ENCODE results near the gene CHST13.

The CHST13 gene

GRCh38 chr3:126544596-126545281, 20.8 kb downstream of the CHST13 start:
- H4K12ac ChIP-seq (ENCODE audit: low read depth, low read length): no peak overlapping the region
- H3K79me1 ChIP-seq (ENCODE audit: low read length): no peaks in the 10 kb centered on the region

GRCh38 chr3:126545544-126545943, 21.6 kb downstream of the CHST13 start:
- Histone ChIP-seq H3K9me3 (ENCODE audit: insufficient read depth, low read depth, low read length) (no peaks in the 10 kb centered on the region), H2AFZ (ENCODE audit: insufficient read depth, low read length, poor library complexity) (no peak overlapping the region), H3K14ac (ENCODE audit: low read length) (no peak overlapping the region), H2BK5ac (ENCODE audit: low read depth, low read length, poor library complexity) (no peak overlapping the region), H3K36me3 (ENCODE audit: control insufficient read depth in 1 of 2, insufficient read depth in 2 of 2, low read length in 2 of 2) (no peaks in the 10 kb centered on the region), H3K79me2 (ENCODE audit: control insufficient read depth, insufficient read depth, low read length, poor library complexity) (no peaks in the 10 kb centered on the region), H2BK12ac (ENCODE audit: low read length) (no peak overlapping the region), H3K9ac (ENCODE audit: low read length) (no peak overlapping the region), H4K91ac (ENCODE audit: low read depth, low read length) (no peak overlapping the region), H3K4me2 (ENCODE audit: low read length) (no peak overlapping the region), H4K8ac (ENCODE audit: low read depth, low read length) (no peak overlapping the region), H3K18ac (ENCODE audit: low read length) (no peak overlapping the region), H3K27ac (ENCODE audit: low read depth, low read length) (no peak overlapping the region), H3K79me1 (ENCODE audit: low read length) (no peaks in the 10 kb centered on the region), H3K27me3 (ENCODE audit: insufficient read depth, low read length) (no peaks in the 10 kb centered on the region), H3K4me1 (ENCODE audit: control insufficient read depth in 1 of 2, insufficient read depth in 2 of 2, low read length in 2 of 2) (no peaks in the 10 kb centered on the region), H3K4me3 (ENCODE audit: low read depth, low read length) (no peak overlapping the region), H3K23ac (ENCODE audit: low read length) (no peak overlapping the region), H2AK5ac (ENCODE audit: low read length) (no peak overlapping the region), H2BK120ac (ENCODE audit: insufficient read depth, low read length, poor library complexity) (no peak overlapping the region), H3K4ac (ENCODE audit: low read depth, low read length) (no peak overlapping the region), H4K12ac (ENCODE audit: low read depth, low read length) (no peak overlapping the region)
- no peak for DNase-seq
- WGBS (ENCODE audit: extremely low coverage, insufficient coverage, insufficient read length): no CpG with 5 or more reads among the region's 5 CpGs

More at GRCh38 chr3:126544596-126545281, 20.8 kb downstream of the CHST13 start:
- no peak overlapping the region for H3K4me2 ChIP-seq (ENCODE audit: low read length)
- whole genome bisulfite sequencing (ENCODE audit: extremely low coverage, insufficient coverage, insufficient read length): no CpG with 5 or more reads among the region's 7 CpGs
- H3K9ac ChIP-seq (ENCODE audit: low read length): no peak overlapping the region
- no peak overlapping the region for H2AK5ac ChIP-seq (ENCODE audit: low read length)
- no peak overlapping the region for H2AFZ ChIP-seq (ENCODE audit: insufficient read depth, low read length, poor library complexity)
- no peak overlapping the region for H3K18ac ChIP-seq (ENCODE audit: low read length)
- H3K4ac ChIP-seq (ENCODE audit: low read depth, low read length): no peak overlapping the region
- no peak overlapping the region for H4K91ac ChIP-seq (ENCODE audit: low read depth, low read length)
- no peaks in the 10 kb centered on the region for H3K36me3 ChIP-seq (ENCODE audit: control insufficient read depth in 1 of 2, insufficient read depth in 2 of 2, low read length in 2 of 2)
- H3K14ac ChIP-seq (ENCODE audit: low read length): no peak overlapping the region
- no peak overlapping the region for H3K4me3 ChIP-seq (ENCODE audit: low read depth, low read length)
- H2BK5ac ChIP-seq (ENCODE audit: low read depth, low read length, poor library complexity): no peak overlapping the region
- DNase-seq: no peak
- peaks cover 2% of the 10 kb centered on the region for H3K9me3 ChIP-seq (ENCODE audit: insufficient read depth, low read depth, low read length)
- no peaks in the 10 kb centered on the region for H3K4me1 ChIP-seq (ENCODE audit: control insufficient read depth in 1 of 2, insufficient read depth in 2 of 2, low read length in 2 of 2)
- no peak overlapping the region for H2BK12ac ChIP-seq (ENCODE audit: low read length)
- no peaks in the 10 kb centered on the region for H3K79me2 ChIP-seq (ENCODE audit: control insufficient read depth, insufficient read depth, low read length, poor library complexity)
- H3K27ac ChIP-seq (ENCODE audit: low read depth, low read length): no peak overlapping the region
- H3K23ac ChIP-seq (ENCODE audit: low read length): no peak overlapping the region
- no peak overlapping the region for H4K8ac ChIP-seq (ENCODE audit: low read depth, low read length)
- no peak overlapping the region for H2BK120ac ChIP-seq (ENCODE audit: insufficient read depth, low read length, poor library complexity)
- H3K27me3 ChIP-seq (ENCODE audit: insufficient read depth, low read length): no peaks in the 10 kb centered on the region

GRCh38 chr3:126546013-126546412, 22.1 kb downstream of the CHST13 start:
- Histone ChIP-seq H2AK5ac (ENCODE audit: low read length) (no peak overlapping the region), H3K79me1 (ENCODE audit: low read length) (no peaks in the 10 kb centered on the region), H3K4me3 (ENCODE audit: low read depth, low read length) (no peak overlapping the region), H3K9ac (ENCODE audit: low read length) (no peak overlapping the region), H3K27ac (ENCODE audit: low read depth, low read length) (no peak overlapping the region), H4K91ac (ENCODE audit: low read depth, low read length) (no peak overlapping the region), H3K79me2 (ENCODE audit: control insufficient read depth, insufficient read depth, low read length, poor library complexity) (no peaks in the 10 kb centered on the region), H4K12ac (ENCODE audit: low read depth, low read length) (no peak overlapping the region), H3K36me3 (ENCODE audit: control insufficient read depth in 1 of 2, insufficient read depth in 2 of 2, low read length in 2 of 2) (no peaks in the 10 kb centered on the region), H3K9me3 (ENCODE audit: insufficient read depth, low read depth, low read length) (no peaks in the 10 kb centered on the region), H3K18ac (ENCODE audit: low read length) (no peak overlapping the region), H3K23ac (ENCODE audit: low read length) (no peak overlapping the region), H3K4me2 (ENCODE audit: low read length) (no peak overlapping the region), H2BK5ac (ENCODE audit: low read depth, low read length, poor library complexity) (no peak overlapping the region), H2BK12ac (ENCODE audit: low read length) (no peak overlapping the region), H3K14ac (ENCODE audit: low read length) (no peak overlapping the region), H3K4ac (ENCODE audit: low read depth, low read length) (no peak overlapping the region), H2AFZ (ENCODE audit: insufficient read depth, low read length, poor library complexity) (no peak overlapping the region), H3K4me1 (ENCODE audit: control insufficient read depth in 1 of 2, insufficient read depth in 2 of 2, low read length in 2 of 2) (no peaks in the 10 kb centered on the region), H2BK120ac (ENCODE audit: insufficient read depth, low read length, poor library complexity) (no peak overlapping the region), H4K8ac (ENCODE audit: low read depth, low read length) (no peak overlapping the region), H3K27me3 (ENCODE audit: insufficient read depth, low read length) (no peaks in the 10 kb centered on the region)
- no peak for DNase-seq
- WGBS (ENCODE audit: extremely low coverage, insufficient coverage, insufficient read length): no CpG with 5 or more reads among the region's 6 CpGs

- H3K4ac ChIP-seq (ENCODE audit: low read depth, low read length): no peak overlapping the region
- no peak overlapping the region for H2AK5ac ChIP-seq (ENCODE audit: low read length)
- H3K18ac ChIP-seq (ENCODE audit: low read length): no peak overlapping the region
- no peaks in the 10 kb centered on the region for H3K9me3 ChIP-seq (ENCODE audit: insufficient read depth, low read depth, low read length)
- WGBS (ENCODE audit: extremely low coverage, insufficient coverage, insufficient read length): no CpG with 5 or more reads among the region's 8 CpGs
- no peak overlapping the region for H2AFZ ChIP-seq (ENCODE audit: insufficient read depth, low read length, poor library complexity)
- no peak overlapping the region for H2BK12ac ChIP-seq (ENCODE audit: low read length)
- no peak overlapping the region for H4K8ac ChIP-seq (ENCODE audit: low read depth, low read length)
- H3K27me3 ChIP-seq (ENCODE audit: insufficient read depth, low read length): no peaks in the 10 kb centered on the region
- DNase-seq: no peak
- no peak overlapping the region for H3K27ac ChIP-seq (ENCODE audit: low read depth, low read length)
- H3K4me3 ChIP-seq (ENCODE audit: low read depth, low read length): no peak overlapping the region
- H2BK5ac ChIP-seq (ENCODE audit: low read depth, low read length, poor library complexity): no peak overlapping the region
- no peak overlapping the region for H4K91ac ChIP-seq (ENCODE audit: low read depth, low read length)
- no peaks in the 10 kb centered on the region for H3K79me1 ChIP-seq (ENCODE audit: low read length)
- no peaks in the 10 kb centered on the region for H3K36me3 ChIP-seq (ENCODE audit: control insufficient read depth in 1 of 2, insufficient read depth in 2 of 2, low read length in 2 of 2)
- H3K23ac ChIP-seq (ENCODE audit: low read length): no peak overlapping the region
- no peak overlapping the region for H2BK120ac ChIP-seq (ENCODE audit: insufficient read depth, low read length, poor library complexity)
- H3K14ac ChIP-seq (ENCODE audit: low read length): no peak overlapping the region
- no peaks in the 10 kb centered on the region for H3K4me1 ChIP-seq (ENCODE audit: control insufficient read depth in 1 of 2, insufficient read depth in 2 of 2, low read length in 2 of 2)
- no peaks in the 10 kb centered on the region for H3K79me2 ChIP-seq (ENCODE audit: control insufficient read depth, insufficient read depth, low read length, poor library complexity)
- no peak overlapping the region for H4K12ac ChIP-seq (ENCODE audit: low read depth, low read length)
- H3K4me2 ChIP-seq (ENCODE audit: low read length): no peak overlapping the region
- no peak overlapping the region for H3K9ac ChIP-seq (ENCODE audit: low read length)
Observed at GRCh38 chr3:126546549-126547239, 22.7 kb downstream of the CHST13 start.

Data from trophoblast cell (in vitro differentiated cells and primary cell).